ENCODE results near the gene WWOX.

DNA sequence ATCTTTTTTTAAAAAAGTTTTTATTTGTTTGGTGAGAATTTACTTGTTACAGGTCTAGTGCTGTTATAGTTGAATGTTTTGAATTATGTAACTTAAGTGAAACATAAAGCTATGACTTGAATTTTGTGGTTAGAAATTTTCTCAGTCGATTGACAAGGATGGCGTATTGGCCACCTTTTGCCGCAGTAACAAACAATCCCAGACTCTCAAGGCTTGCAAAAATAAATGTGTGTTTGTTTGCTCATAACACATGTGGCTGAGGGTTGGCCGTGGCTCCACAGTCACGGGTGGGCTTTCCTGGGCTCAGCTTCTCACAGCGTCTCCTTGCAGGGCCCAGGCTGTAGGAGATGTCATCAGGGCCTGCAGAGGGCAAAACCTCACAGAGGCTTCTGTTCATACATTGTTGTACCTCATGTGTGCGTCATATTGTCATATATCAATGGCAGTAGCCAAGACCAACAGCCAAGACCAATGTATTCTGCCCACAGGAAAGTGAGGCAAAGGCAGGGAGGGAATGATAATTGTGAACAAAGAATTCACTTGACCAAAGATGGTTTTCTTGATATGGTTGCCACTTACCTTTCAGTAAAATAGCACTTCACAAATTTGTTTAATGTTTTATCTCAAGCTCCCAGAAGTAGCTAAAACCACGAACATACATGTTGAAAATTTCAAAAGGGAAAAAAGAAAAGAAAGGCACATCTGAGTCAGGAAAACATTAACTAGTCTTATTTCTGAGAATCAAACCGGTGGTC lies 93.5 kb downstream of the WWOX start:
- TF ChIP-seq, protein P1, sequence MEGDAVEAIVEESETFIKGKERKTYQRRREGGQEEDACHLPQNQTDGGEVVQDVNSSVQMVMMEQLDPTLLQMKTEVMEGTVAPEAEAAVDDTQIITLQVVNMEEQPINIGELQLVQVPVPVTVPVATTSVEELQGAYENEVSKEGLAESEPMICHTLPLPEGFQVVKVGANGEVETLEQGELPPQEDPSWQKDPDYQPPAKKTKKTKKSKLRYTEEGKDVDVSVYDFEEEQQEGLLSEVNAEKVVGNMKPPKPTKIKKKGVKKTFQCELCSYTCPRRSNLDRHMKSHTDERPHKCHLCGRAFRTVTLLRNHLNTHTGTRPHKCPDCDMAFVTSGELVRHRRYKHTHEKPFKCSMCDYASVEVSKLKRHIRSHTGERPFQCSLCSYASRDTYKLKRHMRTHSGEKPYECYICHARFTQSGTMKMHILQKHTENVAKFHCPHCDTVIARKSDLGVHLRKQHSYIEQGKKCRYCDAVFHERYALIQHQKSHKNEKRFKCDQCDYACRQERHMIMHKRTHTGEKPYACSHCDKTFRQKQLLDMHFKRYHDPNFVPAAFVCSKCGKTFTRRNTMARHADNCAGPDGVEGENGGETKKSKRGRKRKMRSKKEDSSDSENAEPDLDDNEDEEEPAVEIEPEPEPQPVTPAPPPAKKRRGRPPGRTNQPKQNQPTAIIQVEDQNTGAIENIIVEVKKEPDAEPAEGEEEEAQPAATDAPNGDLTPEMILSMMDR (IDR thresholded peaks at IDR 0.05), result no peak
- TF ChIP-seq POLR2AphosphoS5 (IDR thresholded peaks at IDR 0.05), result no peak
